ENCODE measurements around the gene NDST3.

DNA sequence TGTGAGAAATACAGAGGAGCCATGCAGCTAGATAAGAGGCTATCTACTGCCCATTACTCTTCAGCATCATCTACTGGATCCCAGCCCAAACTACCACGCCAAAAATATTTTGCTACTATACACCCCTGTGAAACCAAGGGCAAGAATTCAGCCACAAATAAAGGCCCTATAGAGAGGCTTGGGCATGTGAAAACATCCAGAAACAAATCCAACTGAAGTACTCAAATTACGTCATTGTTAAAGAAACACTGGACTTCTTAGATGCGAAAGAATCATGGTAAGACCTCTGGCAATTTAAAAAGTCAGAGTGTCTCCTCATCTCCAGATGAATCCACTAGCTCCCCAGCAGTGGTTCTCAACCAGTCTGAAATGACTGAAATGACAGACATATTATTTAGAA is 12.8 kb downstream of the NDST3 start:
- TF ChIP-seq SP1 (IDR thresholded peaks at IDR 0.05): no peak
- TF ChIP-seq NFRKB (IDR thresholded peaks at IDR 0.05): no peak
- TF ChIP-seq FOXA1 (IDR thresholded peaks at IDR 0.05): no peak
- TF ChIP-seq L3MBTL2 (conservative IDR thresholded peaks at IDR 0.05): no peak
- TF ChIP-seq BHLHE40 (IDR thresholded peaks at IDR 0.05; ENCODE audit: borderline replicate concordance): no peak
- no peak for TF ChIP-seq HDGF (IDR thresholded peaks at IDR 0.05; ENCODE audit: borderline replicate concordance)
- no peak for TF ChIP-seq FOXK2 (IDR thresholded peaks at IDR 0.05)
- TF ChIP-seq TARDBP (IDR thresholded peaks at IDR 0.05): no peak
- TF ChIP-seq FOXM1 (IDR thresholded peaks at IDR 0.05; ENCODE audit: borderline replicate concordance): no peak
- no peak for TF ChIP-seq SUZ12 (IDR thresholded peaks at IDR 0.05)
- TF ChIP-seq ZNF384 (IDR thresholded peaks at IDR 0.05): no peak
